GM19452 (cell line): ENCODE results near the gene CTNNA1.

Experiments used
- ATAC-seq: cut with Tn5 transposase; IDR thresholded peaks from one replicate; pipeline ENCODE4 v1.9.1; 2021; ENCODE audit not compliant: unreplicated experiment

Gene CTNNA1

DNA sequence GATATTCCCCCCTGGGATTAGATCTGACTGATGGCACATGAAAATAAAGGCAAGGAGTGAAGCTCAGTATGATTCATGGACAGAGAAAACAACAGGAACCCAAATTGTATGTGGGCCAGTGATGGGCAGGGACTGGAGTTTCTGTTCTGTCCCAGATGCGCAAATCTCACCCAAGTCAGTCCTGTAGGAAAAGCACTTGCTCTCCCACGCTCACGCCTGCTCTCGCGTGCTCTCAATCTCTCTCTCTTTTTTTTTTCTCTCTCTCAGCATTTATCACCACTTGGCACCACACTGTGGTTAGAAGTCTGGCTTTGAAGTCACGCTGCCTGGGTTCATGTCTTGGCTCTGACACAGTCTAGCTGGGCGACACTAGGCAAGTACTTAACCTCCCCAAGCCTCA is 228.4 kb downstream of the CTNNA1 start:
- no peak for ATAC-seq

GRCh38 chr5:138983984-138984383 is 230.8 kb downstream of the CTNNA1 start:
- no peak for ATAC-seq
